ENCODE data around the gene TRIM72. TPM values are rescaled to one million over a fixed set of nuclear protein-coding genes. Genes with fewer than 3 reads are reported as not detected.

The TRIM72 gene
- total and polyA plus RNA-seq, 2 of the 8 experiments (the other 6 are each of a cell fraction or from before 2014, with no cell fraction given): 0.57 to 2.1 TPM

GRCh38 chr16:31167315-31167714 lies 46.6 kb upstream of the TRIM72 start (continued):
- no peak for TF ChIP-seq CHD7 (IDR thresholded peaks at IDR 0.05; ENCODE audit: insufficient replicate concordance, low read length)
- TF ChIP-seq HDAC2 (IDR thresholded peaks at IDR 0.05; ENCODE audit: borderline replicate concordance in 1 of 2, low read depth in 2 of 2, low read length in 2 of 2): no peak
- no peak for TF ChIP-seq RXRA (IDR thresholded peaks at IDR 0.05; ENCODE audit: insufficient read depth, low read depth, low read length)
- no peak for TF ChIP-seq MAX (IDR thresholded peaks at IDR 0.05)
- no peak for TF ChIP-seq SP4 (IDR thresholded peaks at IDR 0.05; ENCODE audit: low read length)
- no peak for TF ChIP-seq SRF (IDR thresholded peaks at IDR 0.05; ENCODE audit: low read depth, low read length)
- TF ChIP-seq YY1 (IDR thresholded peaks at IDR 0.05; ENCODE audit: low read depth, low read length): no peak
- TF ChIP-seq EZH2 (IDR thresholded peaks at IDR 0.05; ENCODE audit: low read depth, low read length, severe bottlenecking): no peak
- no peak for TF ChIP-seq KDM1A (IDR thresholded peaks at IDR 0.05; ENCODE audit: borderline replicate concordance, low read length)
- TF ChIP-seq TAF7 (optimal IDR thresholded peaks at IDR 0.05; ENCODE audit: borderline replicate concordance, low read depth, low read length): no peak
- TF ChIP-seq CBX8 (IDR thresholded peaks at IDR 0.05; ENCODE audit: borderline replicate concordance, low read depth, low read length): no peak

Data from H1 (cell line).